Natural killer cell (primary cell): ENCODE measurements around the gene COL23A1. TPM values are rescaled to one million over a fixed set of nuclear protein-coding genes. Genes with fewer than 3 reads are reported as not detected.

Experiments used
- ATAC-seq, 3 donors: fragments of 150-1000 bp in 2 of 3; fragments of 200-7000 bp in 1 of 3; cut with Tn5 transposase; 1 replicate in 1 of 3; 2 replicates in 2 of 3; pipeline ENCODE4 v1.10.0; 2021; ENCODE audit warnings: mild to moderate bottlenecking in 2 of 3, moderate library complexity in 2 of 3
- DNase-seq, 2 donors: peaks; one replicate each; pipeline versions ENCODE4 v3.0.0 to v3.0.0-alpha.2; 2013 to 2021; ENCODE audit warnings: mixed read lengths in 1 of 2
- H3K27ac ChIP-seq: one replicate; pipeline ENCODE4 v1.5.1; 2013; ENCODE audit warnings: mild to moderate bottlenecking, low read length
- H3K27me3 ChIP-seq: one replicate; pipeline ENCODE4 v1.6.1; 2013; ENCODE audit warnings: low read length; ENCODE audit not compliant: control insufficient read depth, insufficient read depth
- H3K36me3 ChIP-seq: one replicate; pipeline ENCODE4 v1.6.1; 2013; ENCODE audit warnings: low read length; ENCODE audit not compliant: control insufficient read depth, insufficient read depth
- H3K4me1 ChIP-seq: one replicate; pipeline ENCODE4 v1.6.1; 2013; ENCODE audit warnings: low read length; ENCODE audit not compliant: control insufficient read depth, insufficient read depth
- H3K4me3 ChIP-seq: one replicate; pipeline ENCODE4 v1.5.1; 2013; ENCODE audit warnings: low read length
- H3K9me3 ChIP-seq: one replicate; pipeline ENCODE4 v1.6.1; 2013; ENCODE audit warnings: low read length; ENCODE audit not compliant: control insufficient read depth, insufficient read depth
- H3K27ac Mint-ChIP-seq, 2 donors: one replicate each; pipeline ENCODE4 v1.8.0; 2022; ENCODE audit warnings: mild to moderate bottlenecking in 2 of 2, mixed read lengths in 2 of 2, moderate library complexity in 1 of 2
- H3K27me3 Mint-ChIP-seq, 2 donors: one replicate each; pipeline ENCODE4 v1.8.0; 2022; ENCODE audit warnings: low read depth in 2 of 2, mixed read lengths in 2 of 2
- H3K36me3 Mint-ChIP-seq: one replicate; pipeline ENCODE4 v1.8.0; 2022; ENCODE audit warnings: mixed read lengths
- H3K4me1 Mint-ChIP-seq, 2 donors: one replicate each; pipeline ENCODE4 v1.8.0; 2022; ENCODE audit warnings: mixed read lengths in 2 of 2
- H3K4me3 Mint-ChIP-seq: one replicate; pipeline ENCODE4 v1.8.0; 2022; ENCODE audit warnings: mild to moderate bottlenecking, moderate library complexity, mixed read lengths
- H3K9me3 Mint-ChIP-seq, 2 donors: one replicate each; pipeline ENCODE4 v1.8.0; 2022; ENCODE audit warnings: mixed read lengths in 2 of 2
- CTCF ChIP-seq: fragments of 200-600 bp; IDR thresholded peaks from one replicate; pipeline ENCODE4 v1.8.0; 2022; ENCODE audit warnings: antibody characterized with exemption
- WGBS: methylation state at CpG from one replicate; pipeline ENCODE4 v1.1.7; 2013; ENCODE audit warnings: missing lambda C conversion rate; ENCODE audit not compliant: insufficient coverage; 5-methylcytosine and 5-hydroxymethylcytosine counted together
- intact Hi-C: fragments of 100-400 bp; cut with micrococcal nuclease; formaldehyde crosslinking; loops from one replicate; pipeline ENCODE4 v1.14.2; 2022
- total RNA-seq, 4 donors: library from RNA; stranded (reverse); fragments of 120-200 nt in 1 of 4; gene quantifications; one replicate each; pipeline versions ENCODE4 v1.2.3 to v1.2.4, GENCODE V29; 2013 to 2022

The COL23A1 gene
- total RNA-seq, 3 donors from 2014 or later (not counting 1 experiment from before 2014, with no cell fraction given) = 0.15 TPM; not detected in 2

- no peak for TF ChIP-seq CTCF
- peaks cover 70% of the 10 kb centered on the region for H3K36me3 ChIP-seq
- 85% methylated on average over 5 of the region's 5 CpGs for WGBS
- no peak overlapping the region for H3K4me3 ChIP-seq
- peaks cover 10% of the 10 kb centered on the region for H3K4me1 ChIP-seq
- peak overlapping the region in 1 of 2 donors; percentile 51 for H3K27ac Mint-ChIP-seq
- ATAC-seq = no peak
- H3K4me1 Mint-ChIP-seq = peaks cover 23 to 28% of the 10 kb centered on the region in 2 donors
- no peaks in the 10 kb centered on the region for H3K27me3 ChIP-seq
- no peak for DNase-seq
- H3K27me3 Mint-ChIP-seq = no peaks in the 10 kb centered on the region
- no peaks in the 10 kb centered on the region for H3K36me3 Mint-ChIP-seq
- no peak overlapping the region for H3K4me3 Mint-ChIP-seq
- H3K9me3 Mint-ChIP-seq = no peaks in the 10 kb centered on the region
- no peak overlapping the region for H3K27ac ChIP-seq
- no peaks in the 10 kb centered on the region for H3K9me3 ChIP-seq
- intact Hi-C loops = no loop called here
These were observed 374.1 kb downstream of the COL23A1 start for GRCh38 chr5:178216088-178216534.

GRCh38 chr5:178215280-178216002, 374.8 kb downstream of the COL23A1 start:
- Mint-ChIP-seq H3K27me3 (no peaks in the 10 kb centered on the region), H3K9me3 (no peaks in the 10 kb centered on the region), H3K4me1 (peaks cover 17 to 21% of the 10 kb centered on the region in 2 donors), H3K36me3 (no peaks in the 10 kb centered on the region), H3K4me3 (no peak overlapping the region), H3K27ac (peak overlapping the region; percentile 23 to 37)
- intact Hi-C loops = no loop called here
- Histone ChIP-seq H3K9me3 (no peaks in the 10 kb centered on the region), H3K4me3 (no peak overlapping the region), H3K36me3 (peaks cover 77% of the 10 kb centered on the region), H3K27me3 (no peaks in the 10 kb centered on the region), H3K4me1 (peaks cover 10% of the 10 kb centered on the region), H3K27ac (no peak overlapping the region)
- no peak for TF ChIP-seq CTCF
- DNase-seq (no peak), ATAC-seq (no peak)
- 84% methylated on average over 10 of the region's 13 CpGs for WGBS

DNA sequence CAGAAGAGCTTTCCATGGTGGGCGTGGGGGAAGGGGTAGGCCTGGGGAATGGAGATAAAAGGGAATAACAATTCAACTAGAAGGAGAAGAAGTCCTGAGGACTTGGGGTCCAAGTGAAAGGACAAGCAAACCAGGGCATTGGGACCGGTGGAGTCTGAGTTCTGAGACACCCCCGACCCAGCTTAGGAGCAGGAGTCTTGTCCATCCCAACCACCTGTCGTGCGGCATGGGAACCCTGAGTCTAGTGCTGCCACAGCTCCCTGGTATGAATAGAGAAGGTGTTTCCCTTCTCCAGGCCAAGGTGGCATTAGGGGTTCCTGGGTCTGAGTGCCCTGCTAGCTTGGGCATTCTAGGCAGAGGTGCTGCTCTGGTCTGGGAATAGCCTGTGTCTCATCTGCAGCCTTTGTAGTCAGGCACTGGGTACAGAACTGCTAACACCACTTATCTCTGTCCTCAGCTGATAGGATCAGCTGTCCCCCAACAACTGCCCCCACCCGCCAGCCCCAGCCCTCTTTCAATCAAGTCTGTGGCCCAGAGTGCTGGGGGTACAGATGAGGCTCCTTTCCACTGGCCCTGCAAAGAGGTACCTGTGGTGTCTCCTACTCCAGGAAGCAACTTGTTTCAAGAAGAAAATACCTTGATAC, 375.9 kb downstream of the COL23A1 start:
- ATAC-seq (no peak), DNase-seq (no peak)
- Histone ChIP-seq H3K4me3 (no peak overlapping the region), H3K4me1 (peaks cover 10% of the 10 kb centered on the region), H3K9me3 (no peaks in the 10 kb centered on the region), H3K27me3 (no peaks in the 10 kb centered on the region), H3K36me3 (peaks cover 88% of the 10 kb centered on the region), H3K27ac (no peak overlapping the region)
- 97% methylated on average over 6 of the region's 6 CpGs for WGBS
- Mint-ChIP-seq H3K4me1 (peaks cover 15 to 31% of the 10 kb centered on the region in 2 donors), H3K9me3 (no peaks in the 10 kb centered on the region), H3K27me3 (no peaks in the 10 kb centered on the region), H3K36me3 (no peaks in the 10 kb centered on the region), H3K4me3 (no peak overlapping the region), H3K27ac (peak overlapping the region; percentile 23 to 37)
- TF ChIP-seq CTCF = no peak
- intact Hi-C loops = no loop called here
